Ishikawa (cell line): Measurements from ENCODE around the gene PTPRM.

Experiments used
- CEBPB ChIP-seq: IDR thresholded peaks from 2 replicates; pipeline ENCODE4 v1.6.1; 2012
- CREB1 ChIP-seq: IDR thresholded peaks from 2 replicates; pipeline ENCODE4 v1.6.1; 2012; ENCODE audit warnings: low read depth
- EGR1 ChIP-seq: IDR thresholded peaks from 2 replicates; pipeline ENCODE4 v1.6.1; 2012
- EP300 ChIP-seq: IDR thresholded peaks from 2 replicates; pipeline ENCODE4 v1.6.1; 2012; ENCODE audit warnings: borderline replicate concordance
- FOXM1 ChIP-seq: IDR thresholded peaks from 2 replicates; pipeline ENCODE4 v1.6.1; 2012; ENCODE audit warnings: low read depth, borderline replicate concordance
- MAX ChIP-seq: IDR thresholded peaks from 2 replicates; pipeline ENCODE4 v1.6.1; 2012
- NFIC ChIP-seq: IDR thresholded peaks from 2 replicates; pipeline ENCODE4 v1.6.1; 2012
- RAD21 ChIP-seq: IDR thresholded peaks from 2 replicates; pipeline ENCODE4 v1.6.1; 2012; ENCODE audit warnings: low read depth
- TAF1 ChIP-seq: IDR thresholded peaks from 2 replicates; pipeline ENCODE4 v1.6.1; 2012; ENCODE audit warnings: low read depth, mild to moderate bottlenecking
- TCF12 ChIP-seq: IDR thresholded peaks from 2 replicates; pipeline ENCODE4 v1.6.1; 2012; ENCODE audit warnings: low read depth
- TEAD4 ChIP-seq: IDR thresholded peaks from 2 replicates; pipeline ENCODE4 v1.6.1; 2012
- USF1 ChIP-seq: IDR thresholded peaks from 2 replicates; pipeline ENCODE4 v1.6.1; 2012
- YY1 ChIP-seq: IDR thresholded peaks from 2 replicates; pipeline ENCODE4 v1.6.1; 2012; ENCODE audit warnings: low read depth
- ZBTB7A ChIP-seq: IDR thresholded peaks from 2 replicates; pipeline ENCODE4 v1.6.1; 2012; ENCODE audit warnings: low read depth
- TF ChIP-seq, protein P1 (sequence below): IDR thresholded peaks from 2 replicates; pipeline ENCODE4 v1.6.1; 2012; ENCODE audit warnings: low read depth, mild to moderate bottlenecking

PTPRM gene

GRCh38 chr18:7927119-7927518 is 360.0 kb downstream of the PTPRM start:
- TF ChIP-seq CREB1, result no peak

GRCh38 chr18:7931763-7932162 is 364.6 kb downstream of the PTPRM start:
- TF ChIP-seq NFIC, result no peak
- TF ChIP-seq, protein P1, sequence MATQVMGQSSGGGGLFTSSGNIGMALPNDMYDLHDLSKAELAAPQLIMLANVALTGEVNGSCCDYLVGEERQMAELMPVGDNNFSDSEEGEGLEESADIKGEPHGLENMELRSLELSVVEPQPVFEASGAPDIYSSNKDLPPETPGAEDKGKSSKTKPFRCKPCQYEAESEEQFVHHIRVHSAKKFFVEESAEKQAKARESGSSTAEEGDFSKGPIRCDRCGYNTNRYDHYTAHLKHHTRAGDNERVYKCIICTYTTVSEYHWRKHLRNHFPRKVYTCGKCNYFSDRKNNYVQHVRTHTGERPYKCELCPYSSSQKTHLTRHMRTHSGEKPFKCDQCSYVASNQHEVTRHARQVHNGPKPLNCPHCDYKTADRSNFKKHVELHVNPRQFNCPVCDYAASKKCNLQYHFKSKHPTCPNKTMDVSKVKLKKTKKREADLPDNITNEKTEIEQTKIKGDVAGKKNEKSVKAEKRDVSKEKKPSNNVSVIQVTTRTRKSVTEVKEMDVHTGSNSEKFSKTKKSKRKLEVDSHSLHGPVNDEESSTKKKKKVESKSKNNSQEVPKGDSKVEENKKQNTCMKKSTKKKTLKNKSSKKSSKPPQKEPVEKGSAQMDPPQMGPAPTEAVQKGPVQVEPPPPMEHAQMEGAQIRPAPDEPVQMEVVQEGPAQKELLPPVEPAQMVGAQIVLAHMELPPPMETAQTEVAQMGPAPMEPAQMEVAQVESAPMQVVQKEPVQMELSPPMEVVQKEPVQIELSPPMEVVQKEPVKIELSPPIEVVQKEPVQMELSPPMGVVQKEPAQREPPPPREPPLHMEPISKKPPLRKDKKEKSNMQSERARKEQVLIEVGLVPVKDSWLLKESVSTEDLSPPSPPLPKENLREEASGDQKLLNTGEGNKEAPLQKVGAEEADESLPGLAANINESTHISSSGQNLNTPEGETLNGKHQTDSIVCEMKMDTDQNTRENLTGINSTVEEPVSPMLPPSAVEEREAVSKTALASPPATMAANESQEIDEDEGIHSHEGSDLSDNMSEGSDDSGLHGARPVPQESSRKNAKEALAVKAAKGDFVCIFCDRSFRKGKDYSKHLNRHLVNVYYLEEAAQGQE, result no peak
- no peak for TF ChIP-seq RAD21
- TF ChIP-seq EGR1, result no peak
- TF ChIP-seq FOXM1, result no peak
- TF ChIP-seq EP300, result no peak

DNA sequence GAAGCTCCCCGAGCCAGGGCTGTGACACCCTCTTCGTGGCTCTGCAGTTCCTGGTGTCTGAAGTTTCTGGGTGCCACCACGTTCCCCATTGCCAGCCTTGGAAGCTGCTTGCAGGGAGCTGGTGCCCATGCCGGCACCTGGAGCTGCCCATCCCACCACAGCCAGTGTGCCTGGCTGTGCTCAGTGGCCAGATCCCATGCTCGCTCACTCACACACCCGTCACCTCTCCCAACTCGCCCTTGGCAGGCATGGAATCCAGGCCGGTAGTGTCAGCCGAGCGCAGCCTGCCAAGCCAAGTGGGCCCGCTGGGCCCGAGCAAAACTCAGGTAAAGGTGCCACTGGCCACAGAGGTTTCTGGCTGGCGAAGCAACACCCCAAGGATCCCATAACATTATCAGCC is 370.2 kb downstream of the PTPRM start:
- TF ChIP-seq YY1, result no peak
- no peak for TF ChIP-seq CREB1
- no peak for TF ChIP-seq RAD21
- TF ChIP-seq TCF12, result no peak
- TF ChIP-seq TAF1, result no peak
- TF ChIP-seq EGR1, result no peak
- TF ChIP-seq USF1, result no peak
- TF ChIP-seq, protein P1, result no peak
- no peak for TF ChIP-seq ZBTB7A
- TF ChIP-seq TEAD4, result no peak
- no peak for TF ChIP-seq NFIC

- TF ChIP-seq CREB1 (no peak), USF1 (no peak), TEAD4 (no peak), FOXM1 (no peak), ZBTB7A (no peak), RAD21 (no peak), EGR1 (no peak), TAF1 (no peak), NFIC (no peak), CEBPB (no peak), TCF12 (no peak), EP300 (no peak), YY1 (no peak), MAX (no peak)
- TF ChIP-seq, protein P1, result no peak
Measured at GRCh38 chr18:7939521-7939920, 372.4 kb downstream of the PTPRM start.

DNA sequence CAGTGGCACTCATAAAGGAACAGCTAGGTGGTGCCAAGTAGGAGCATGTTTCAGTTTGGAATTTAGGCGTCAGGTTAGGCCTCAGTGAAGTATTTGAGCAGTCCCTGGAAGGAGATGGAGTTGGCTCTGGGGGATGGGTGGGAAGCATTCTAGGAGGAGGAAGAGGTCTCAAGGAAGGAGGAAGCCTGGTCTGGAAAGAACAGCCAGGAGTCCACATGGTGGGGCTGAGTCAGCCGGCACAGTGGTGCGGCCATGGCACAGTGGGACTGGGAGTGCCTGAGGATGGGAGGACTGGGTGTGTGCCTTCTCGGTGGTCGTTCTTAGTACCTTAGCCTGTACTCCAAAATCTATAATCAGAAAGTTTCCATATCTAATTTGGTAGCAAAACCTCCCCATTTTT is 373.3 kb downstream of the PTPRM start:
- no peak for TF ChIP-seq YY1
- no peak for TF ChIP-seq TCF12
- TF ChIP-seq ZBTB7A, result no peak
- no peak for TF ChIP-seq MAX
- TF ChIP-seq, protein P1, result no peak
- no peak for TF ChIP-seq EP300
- no peak for TF ChIP-seq CEBPB
- TF ChIP-seq USF1, result no peak
- no peak for TF ChIP-seq EGR1
- no peak for TF ChIP-seq CREB1
- no peak for TF ChIP-seq TAF1
- no peak for TF ChIP-seq FOXM1
- no peak for TF ChIP-seq RAD21
